ENCODE data around the gene HBA2. TPM values are rescaled to one million over a fixed set of nuclear protein-coding genes. Genes with fewer than 3 reads are reported as not detected.
A peak's percentile ranks its signal among the peaks of the same experiment; 100 is the strongest.
"Not testable (repeated sequence)": the region's sequence is repeated elsewhere in the genome, so short reads cannot be mapped to it uniquely, and the experiment has no call there.

Gene HBA2
- total RNA-seq, 8 experiments from 2014 or later: 0.92 to 3.2 (median 1.1) TPM; not detected in 5

DNA sequence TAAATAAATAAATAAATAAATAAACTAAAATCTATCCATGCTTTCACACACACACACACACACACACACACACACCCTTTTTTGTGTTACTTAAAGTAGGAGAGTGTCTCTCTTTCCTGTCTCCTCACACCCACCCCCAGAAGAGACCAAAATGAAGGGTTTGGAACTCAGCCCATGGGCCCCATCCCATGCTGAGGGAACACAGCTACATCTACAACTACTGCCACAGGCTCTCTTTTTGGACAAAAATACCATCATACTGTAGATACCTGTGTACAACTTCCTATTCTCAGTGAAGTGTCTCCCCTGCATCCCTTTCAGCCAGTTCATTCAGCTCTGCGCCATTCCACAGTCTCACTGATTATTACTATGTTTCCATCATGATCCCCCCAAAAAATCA is 1.9 kb upstream of the HBA2 start:
- Histone ChIP-seq H3K27ac (no peak overlapping the region), H3K4me1 (replicated peaks in 1 of 2) (peaks cover 10 to 14% of the 10 kb centered on the region in 2 donors), H3K4me3 (no peak overlapping the region)
- 0 to 88% (median 20%) methylated on average over 1 of the region's 1 CpG; no CpG with 5 or more reads in 2 of the 10 experiments for WGBS, 10 experiments
- in situ Hi-C loops (cut with MboI; ENCODE audit: low pct_unique_long_range_greater_than_20kb in 2 of 9, low sequenced_read_pairs in 9 of 9, unreplicated experiment in 9 of 9): no loop called here
- no peak for ATAC-seq (replicated peaks in 6 of 8)

DNA sequence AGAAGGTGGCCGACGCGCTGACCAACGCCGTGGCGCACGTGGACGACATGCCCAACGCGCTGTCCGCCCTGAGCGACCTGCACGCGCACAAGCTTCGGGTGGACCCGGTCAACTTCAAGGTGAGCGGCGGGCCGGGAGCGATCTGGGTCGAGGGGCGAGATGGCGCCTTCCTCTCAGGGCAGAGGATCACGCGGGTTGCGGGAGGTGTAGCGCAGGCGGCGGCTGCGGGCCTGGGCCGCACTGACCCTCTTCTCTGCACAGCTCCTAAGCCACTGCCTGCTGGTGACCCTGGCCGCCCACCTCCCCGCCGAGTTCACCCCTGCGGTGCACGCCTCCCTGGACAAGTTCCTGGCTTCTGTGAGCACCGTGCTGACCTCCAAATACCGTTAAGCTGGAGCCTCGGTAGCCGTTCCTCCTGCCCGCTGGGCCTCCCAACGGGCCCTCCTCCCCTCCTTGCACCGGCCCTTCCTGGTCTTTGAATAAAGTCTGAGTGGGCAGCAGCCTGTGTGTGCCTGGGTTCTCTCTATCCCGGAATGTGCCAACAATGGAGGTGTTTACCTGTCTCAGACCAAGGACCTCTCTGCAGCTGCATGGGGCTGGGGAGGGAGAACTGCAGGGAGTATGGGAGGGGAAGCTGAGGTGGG is 657 bp downstream of the HBA2 start:
- ATAC-seq (replicated peaks in 6 of 8); H3K27ac ChIP-seq; H3K4me1 ChIP-seq (replicated peaks in 1 of 2); in situ Hi-C loops (cut with MboI; ENCODE audit: low pct_unique_long_range_greater_than_20kb in 2 of 9, low sequenced_read_pairs in 9 of 9, unreplicated experiment in 9 of 9); H3K4me3 ChIP-seq: not testable (repeated sequence)
- WGBS, 10 experiments: no CpG with 5 or more reads among the region's 44 CpGs

DNA sequence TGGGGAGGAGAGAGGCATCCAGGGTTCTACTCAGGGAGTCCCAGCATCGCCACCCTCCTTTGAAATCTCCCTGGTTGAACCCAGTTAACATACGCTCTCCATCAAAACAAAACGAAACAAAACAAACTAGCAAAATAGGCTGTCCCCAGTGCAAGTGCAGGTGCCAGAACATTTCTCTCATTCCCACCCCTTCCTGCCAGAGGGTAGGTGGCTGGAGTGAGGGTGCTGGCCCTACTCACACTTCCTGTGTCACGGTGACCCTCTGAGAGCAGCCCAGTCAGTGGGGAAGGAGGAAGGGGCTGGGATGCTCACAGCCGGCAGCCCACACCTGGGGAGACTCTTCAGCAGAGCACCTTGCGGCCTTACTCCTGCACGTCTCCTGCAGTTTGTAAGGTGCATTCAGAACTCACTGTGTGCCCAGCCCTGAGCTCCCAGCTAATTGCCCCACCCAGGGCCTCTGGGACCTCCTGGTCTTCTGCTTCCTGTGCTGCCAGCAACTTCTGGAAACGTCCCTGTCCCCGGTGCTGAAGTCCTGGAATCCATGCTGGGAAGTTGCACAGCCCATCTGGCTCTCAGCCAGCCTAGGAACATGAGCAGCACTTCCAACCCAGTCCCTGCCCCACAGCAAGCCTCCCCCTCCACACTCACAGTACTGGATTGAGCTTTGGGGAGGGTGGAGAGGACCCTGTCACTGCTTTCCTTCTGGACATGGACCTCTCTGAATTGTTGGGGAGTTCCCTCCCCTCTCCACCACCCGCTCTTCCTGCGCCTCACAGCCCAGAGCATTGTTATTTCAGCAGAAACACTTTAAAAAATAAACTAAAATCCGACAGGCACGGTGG is 1.5 kb downstream of the HBA2 start:
- H3K4me3 ChIP-seq; H3K4me1 ChIP-seq (replicated peaks in 1 of 2); in situ Hi-C loops (cut with MboI; ENCODE audit: low pct_unique_long_range_greater_than_20kb in 2 of 9, low sequenced_read_pairs in 9 of 9, unreplicated experiment in 9 of 9); H3K27ac ChIP-seq: not testable (repeated sequence)
- 0 to 17% (median 0%) methylated on average over 1 to 3 of the region's 13 CpGs; no CpG with 5 or more reads in 7 of the 10 experiments for WGBS, 10 experiments
- ATAC-seq (replicated peaks in 6 of 8): peak in 2 of 8 experiments; percentile 2 to 8

DNA sequence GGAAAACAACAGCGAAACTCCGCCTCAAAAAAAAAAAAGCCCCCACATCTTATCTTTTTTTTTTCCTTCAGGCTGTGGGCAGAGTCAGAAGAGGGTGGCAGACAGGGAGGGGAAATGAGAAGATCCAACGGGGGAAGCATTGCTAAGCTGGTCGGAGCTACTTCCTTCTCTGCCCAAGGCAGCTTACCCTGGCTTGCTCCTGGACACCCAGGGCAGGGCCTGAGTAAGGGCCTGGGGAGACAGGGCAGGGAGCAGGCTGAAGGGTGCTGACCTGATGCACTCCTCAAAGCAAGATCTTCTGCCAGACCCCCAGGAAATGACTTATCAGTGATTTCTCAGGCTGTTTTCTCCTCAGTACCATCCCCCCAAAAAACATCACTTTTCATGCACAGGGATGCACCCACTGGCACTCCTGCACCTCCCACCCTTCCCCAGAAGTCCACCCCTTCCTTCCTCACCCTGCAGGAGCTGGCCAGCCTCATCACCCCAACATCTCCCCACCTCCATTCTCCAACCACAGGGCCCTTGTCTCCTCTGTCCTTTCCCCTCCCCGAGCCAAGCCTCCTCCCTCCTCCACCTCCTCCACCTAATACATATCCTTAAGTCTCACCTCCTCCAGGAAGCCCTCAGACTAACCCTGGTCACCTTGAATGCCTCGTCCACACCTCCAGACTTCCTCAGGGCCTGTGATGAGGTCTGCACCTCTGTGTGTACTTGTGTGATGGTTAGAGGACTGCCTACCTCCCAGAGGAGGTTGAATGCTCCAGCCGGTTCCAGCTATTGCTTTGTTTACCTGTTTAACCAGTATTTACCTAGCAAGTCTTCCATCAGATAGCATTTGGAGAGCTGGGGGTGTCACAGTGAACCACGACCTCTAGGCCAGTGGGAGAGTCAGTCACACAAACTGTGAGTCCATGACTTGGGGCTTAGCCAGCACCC is 2.6 kb downstream of the HBA2 start:
- Histone ChIP-seq H3K4me3 (no peak overlapping the region), H3K27ac (no peak overlapping the region), H3K4me1 (replicated peaks in 1 of 2) (peaks cover 0 to 2% of the 10 kb centered on the region in 2 donors)
- in situ Hi-C loops (cut with MboI; ENCODE audit: low pct_unique_long_range_greater_than_20kb in 2 of 9, low sequenced_read_pairs in 9 of 9, unreplicated experiment in 9 of 9): no loop called here
- 30 to 67% methylated on average over 1 to 2 of the region's 8 CpGs; no CpG with 5 or more reads in 8 of the 10 experiments for WGBS, 10 experiments
- no peak for ATAC-seq (replicated peaks in 6 of 8)

DNA sequence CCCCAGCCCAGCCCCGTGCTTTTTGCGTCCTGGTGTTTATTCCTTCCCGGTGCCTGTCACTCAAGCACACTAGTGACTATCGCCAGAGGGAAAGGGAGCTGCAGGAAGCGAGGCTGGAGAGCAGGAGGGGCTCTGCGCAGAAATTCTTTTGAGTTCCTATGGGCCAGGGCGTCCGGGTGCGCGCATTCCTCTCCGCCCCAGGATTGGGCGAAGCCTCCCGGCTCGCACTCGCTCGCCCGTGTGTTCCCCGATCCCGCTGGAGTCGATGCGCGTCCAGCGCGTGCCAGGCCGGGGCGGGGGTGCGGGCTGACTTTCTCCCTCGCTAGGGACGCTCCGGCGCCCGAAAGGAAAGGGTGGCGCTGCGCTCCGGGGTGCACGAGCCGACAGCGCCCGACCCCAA is 3.3 kb downstream of the HBA2 start:
- ATAC-seq (replicated peaks in 6 of 8): peak in 4 of 8 experiments; percentile 1 to 25 (median 18)

DNA sequence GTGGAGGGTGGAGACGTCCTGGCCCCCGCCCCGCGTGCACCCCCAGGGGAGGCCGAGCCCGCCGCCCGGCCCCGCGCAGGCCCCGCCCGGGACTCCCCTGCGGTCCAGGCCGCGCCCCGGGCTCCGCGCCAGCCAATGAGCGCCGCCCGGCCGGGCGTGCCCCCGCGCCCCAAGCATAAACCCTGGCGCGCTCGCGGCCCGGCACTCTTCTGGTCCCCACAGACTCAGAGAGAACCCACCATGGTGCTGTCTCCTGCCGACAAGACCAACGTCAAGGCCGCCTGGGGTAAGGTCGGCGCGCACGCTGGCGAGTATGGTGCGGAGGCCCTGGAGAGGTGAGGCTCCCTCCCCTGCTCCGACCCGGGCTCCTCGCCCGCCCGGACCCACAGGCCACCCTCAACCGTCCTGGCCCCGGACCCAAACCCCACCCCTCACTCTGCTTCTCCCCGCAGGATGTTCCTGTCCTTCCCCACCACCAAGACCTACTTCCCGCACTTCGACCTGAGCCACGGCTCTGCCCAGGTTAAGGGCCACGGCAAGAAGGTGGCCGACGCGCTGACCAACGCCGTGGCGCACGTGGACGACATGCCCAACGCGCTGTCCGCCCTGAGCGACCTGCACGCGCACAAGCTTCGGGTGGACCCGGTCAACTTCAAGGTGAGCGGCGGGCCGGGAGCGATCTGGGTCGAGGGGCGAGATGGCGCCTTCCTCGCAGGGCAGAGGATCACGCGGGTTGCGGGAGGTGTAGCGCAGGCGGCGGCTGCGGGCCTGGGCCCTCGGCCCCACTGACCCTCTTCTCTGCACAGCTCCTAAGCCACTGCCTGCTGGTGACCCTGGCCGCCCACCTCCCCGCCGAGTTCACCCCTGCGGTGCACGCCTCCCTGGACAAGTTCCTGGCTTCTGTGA is 4.1 kb downstream of the HBA2 start, which contains the start of gene HBA1:
HBA1 (plus strand) TSS at position 204 of the 906 bp plus-strand sequence; CDS start at position 241, 37 bp downstream.
- H3K27ac ChIP-seq; H3K4me1 ChIP-seq (replicated peaks in 1 of 2); H3K4me3 ChIP-seq; in situ Hi-C loops (cut with MboI; ENCODE audit: low pct_unique_long_range_greater_than_20kb in 2 of 9, low sequenced_read_pairs in 9 of 9, unreplicated experiment in 9 of 9): not testable (repeated sequence)
- ATAC-seq (replicated peaks in 6 of 8): peak in 6 of 8 experiments; percentile 9 to 54 (median 32)
- no CpG with 5 or more reads among the region's 88 CpGs for WGBS, 10 experiments

More for the DNA sequence above, 3.3 kb downstream of the HBA2 start:
- in situ Hi-C loops (cut with MboI; ENCODE audit: low pct_unique_long_range_greater_than_20kb in 2 of 9, low sequenced_read_pairs in 9 of 9, unreplicated experiment in 9 of 9); H3K4me3 ChIP-seq; H3K4me1 ChIP-seq (replicated peaks in 1 of 2); H3K27ac ChIP-seq: not testable (repeated sequence)
- no CpG with 5 or more reads among the region's 39 CpGs for WGBS, 10 experiments

DNA sequence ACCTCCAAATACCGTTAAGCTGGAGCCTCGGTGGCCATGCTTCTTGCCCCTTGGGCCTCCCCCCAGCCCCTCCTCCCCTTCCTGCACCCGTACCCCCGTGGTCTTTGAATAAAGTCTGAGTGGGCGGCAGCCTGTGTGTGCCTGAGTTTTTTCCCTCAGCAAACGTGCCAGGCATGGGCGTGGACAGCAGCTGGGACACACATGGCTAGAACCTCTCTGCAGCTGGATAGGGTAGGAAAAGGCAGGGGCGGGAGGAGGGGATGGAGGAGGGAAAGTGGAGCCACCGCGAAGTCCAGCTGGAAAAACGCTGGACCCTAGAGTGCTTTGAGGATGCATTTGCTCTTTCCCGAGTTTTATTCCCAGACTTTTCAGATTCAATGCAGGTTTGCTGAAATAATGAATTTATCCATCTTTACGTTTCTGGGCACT is 4.7 kb downstream of the HBA2 start:
- WGBS, 10 experiments: 0 to 17% methylated on average over 1 of the region's 13 CpGs; no CpG with 5 or more reads in 8 of the 10 experiments
- Histone ChIP-seq H3K4me3 (no peak overlapping the region), H3K4me1 (replicated peaks in 1 of 2) (peaks cover 2 to 6% of the 10 kb centered on the region in 2 donors), H3K27ac (no peak overlapping the region)
- in situ Hi-C loops (cut with MboI; ENCODE audit: low pct_unique_long_range_greater_than_20kb in 2 of 9, low sequenced_read_pairs in 9 of 9, unreplicated experiment in 9 of 9): no loop called here
- ATAC-seq (replicated peaks in 6 of 8): peak in 1 of 8 experiments; percentile 4

DNA sequence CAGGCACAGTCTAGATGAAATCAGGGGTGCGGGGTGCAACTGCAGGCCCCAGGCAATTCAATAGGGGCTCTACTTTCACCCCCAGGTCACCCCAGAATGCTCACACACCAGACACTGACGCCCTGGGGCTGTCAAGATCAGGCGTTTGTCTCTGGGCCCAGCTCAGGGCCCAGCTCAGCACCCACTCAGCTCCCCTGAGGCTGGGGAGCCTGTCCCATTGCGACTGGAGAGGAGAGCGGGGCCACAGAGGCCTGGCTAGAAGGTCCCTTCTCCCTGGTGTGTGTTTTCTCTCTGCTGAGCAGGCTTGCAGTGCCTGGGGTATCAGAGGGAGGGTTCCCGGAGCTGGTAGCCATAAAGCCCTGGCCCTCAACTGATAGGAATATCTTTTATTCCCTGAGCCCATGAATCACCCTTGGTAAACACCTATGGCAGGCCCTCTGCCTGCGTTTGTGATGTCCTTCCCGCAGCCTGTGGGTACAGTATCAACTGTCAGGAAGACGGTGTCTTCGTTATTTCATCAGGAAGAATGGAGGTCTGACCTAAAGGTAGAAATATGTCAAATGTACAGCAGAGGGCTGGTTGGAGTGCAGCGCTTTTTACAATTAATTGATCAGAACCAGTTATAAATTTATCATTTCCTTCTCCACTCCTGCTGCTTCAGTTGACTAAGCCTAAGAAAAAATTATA is 5.4 kb downstream of the HBA2 start:
- no peak for ATAC-seq (replicated peaks in 6 of 8)
- peaks cover 2 to 6% of the 10 kb centered on the region in 2 donors for H3K4me1 ChIP-seq (replicated peaks in 1 of 2)
- no peak overlapping the region for H3K27ac ChIP-seq
- H3K4me3 ChIP-seq: no peak overlapping the region
- in situ Hi-C loops (cut with MboI; ENCODE audit: low pct_unique_long_range_greater_than_20kb in 2 of 9, low sequenced_read_pairs in 9 of 9, unreplicated experiment in 9 of 9): no loop called here
- 29 to 100% (median 82%) methylated on average over 1 to 5 of the region's 11 CpGs; no CpG with 5 or more reads in 3 of the 10 experiments for WGBS, 10 experiments

DNA sequence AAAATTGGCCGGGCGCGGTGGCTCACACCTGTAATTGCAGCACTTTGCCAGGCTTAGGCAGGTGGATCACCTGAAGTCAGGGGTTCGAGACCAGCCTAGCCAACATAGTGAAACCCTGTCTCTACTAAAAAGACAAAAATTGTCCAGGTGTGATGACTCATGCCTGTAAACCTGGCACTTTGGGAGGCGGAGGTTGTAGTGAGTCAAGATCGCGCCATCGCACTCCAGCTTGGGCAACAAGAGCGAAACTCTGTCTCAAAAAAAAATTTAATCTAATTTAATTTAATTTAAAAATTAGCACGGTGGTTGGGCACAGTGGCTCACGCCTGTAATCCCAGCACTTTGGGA is 6.0 kb downstream of the HBA2 start:
- Histone ChIP-seq H3K4me1 (replicated peaks in 1 of 2) (peaks cover 2 to 6% of the 10 kb centered on the region in 2 donors), H3K27ac (no peak overlapping the region), H3K4me3 (no peak overlapping the region)
- in situ Hi-C loops (cut with MboI; ENCODE audit: low pct_unique_long_range_greater_than_20kb in 2 of 9, low sequenced_read_pairs in 9 of 9, unreplicated experiment in 9 of 9): no loop called here
- 59 to 100% (median 88%) methylated on average over 1 to 10 of the region's 11 CpGs; no CpG with 5 or more reads in 2 of the 10 experiments for WGBS, 10 experiments
- no peak for ATAC-seq (replicated peaks in 6 of 8)

DNA sequence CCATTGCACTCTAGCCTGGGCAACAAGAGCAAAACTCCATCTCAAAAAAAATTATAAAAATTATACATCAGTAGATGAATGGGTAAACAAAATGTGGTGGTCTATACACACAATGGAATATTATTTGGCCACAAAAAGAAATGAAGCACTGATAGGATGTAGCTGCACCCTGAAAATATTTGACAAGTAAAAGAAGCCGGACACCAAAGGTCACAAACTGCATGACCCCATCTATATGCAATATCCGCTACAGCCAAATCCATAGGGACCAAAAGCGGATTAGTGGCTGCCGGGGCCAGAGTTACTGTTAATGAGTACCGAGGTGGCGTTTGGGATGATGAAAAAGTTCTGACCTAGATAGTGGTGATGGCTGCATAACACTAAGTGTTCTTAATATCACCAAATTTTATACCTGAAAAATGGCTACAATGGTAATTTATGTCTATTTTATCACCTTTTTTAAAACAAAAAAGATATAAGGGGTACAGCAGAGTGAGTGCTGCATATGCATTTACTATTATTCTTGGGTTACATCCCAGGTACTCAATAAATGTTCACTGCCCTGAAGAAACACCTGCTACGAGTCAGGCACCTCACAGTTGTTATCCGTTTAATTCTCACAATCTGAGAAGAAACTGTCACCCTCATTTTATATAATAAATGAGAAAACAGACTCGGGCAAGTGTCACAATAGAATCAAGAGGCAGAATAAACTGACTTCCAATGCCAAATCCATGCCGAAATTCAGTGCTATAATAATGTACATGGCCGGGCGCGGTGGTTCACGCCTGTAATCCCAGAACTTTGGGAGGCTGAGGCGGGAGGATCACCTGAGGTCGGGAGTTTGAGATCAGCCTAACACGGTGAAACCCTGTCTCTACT is 6.8 kb downstream of the HBA2 start:
- H3K27ac ChIP-seq: no peak overlapping the region
- peaks cover 2 to 6% of the 10 kb centered on the region in 2 donors for H3K4me1 ChIP-seq (replicated peaks in 1 of 2)
- 60 to 95% (median 79%) methylated on average over 2 to 16 of the region's 17 CpGs; no CpG with 5 or more reads in 2 of the 10 experiments for WGBS, 10 experiments
- no peak for ATAC-seq (replicated peaks in 6 of 8)
- H3K4me3 ChIP-seq: peak overlapping the region in 4 of 5 donors; percentile 34 to 45 (median 40)
- in situ Hi-C loops (cut with MboI; ENCODE audit: low pct_unique_long_range_greater_than_20kb in 2 of 9, low sequenced_read_pairs in 9 of 9, unreplicated experiment in 9 of 9): no loop called here

Measured in motor neuron (in vitro differentiated cells).